ENCODE measurements around the gene BANF2. TPM values are rescaled to one million over a fixed set of nuclear protein-coding genes. Genes with fewer than 3 reads are reported as not detected.
"Not testable (repeated sequence)": the region's sequence is repeated elsewhere in the genome, so short reads cannot be mapped to it uniquely, and the experiment has no call there.

BANF2 gene
- not detected in 2 replicates for total RNA-seq (2014; rRNA removed; shearing (Covaris generic))
- not detected in 2 replicates for polyA plus RNA-seq (2014; cell fraction: nucleus; rRNA removed)

GRCh38 chr20:17699931-17700351, at the start of gene BANF2:
BANF2 (plus strand) TSS chr20:17699966; CDS start chr20:17725026, 25,060 bp downstream.
- DNase-seq (ENCODE audit: extremely low read depth, low read depth) = no peak

GRCh38 chr20:17650301-17651128, 49.3 kb upstream of the BANF2 start:
- DNase-seq (ENCODE audit: extremely low read depth, low read depth) = no peak

- no peak for DNase-seq (ENCODE audit: extremely low read depth, low read depth)
Observed at GRCh38 chr20:17651129-17651759, 48.5 kb upstream of the BANF2 start.

GRCh38 chr20:17651760-17652388, 47.9 kb upstream of the BANF2 start:
- no peak for DNase-seq (ENCODE audit: extremely low read depth, low read depth)

- no peak for DNase-seq (ENCODE audit: extremely low read depth, low read depth)
Observed at GRCh38 chr20:17652411-17652810, 47.4 kb upstream of the BANF2 start.

- DNase-seq (ENCODE audit: extremely low read depth, low read depth) = no peak
Observed at GRCh38 chr20:17653835-17654648, 45.7 kb upstream of the BANF2 start.

GRCh38 chr20:17654649-17655285, 45.0 kb upstream of the BANF2 start:
- peak; percentile 13 for DNase-seq (ENCODE audit: extremely low read depth, low read depth)

- DNase-seq (ENCODE audit: extremely low read depth, low read depth) = no peak
Observed at GRCh38 chr20:17655286-17655651, 44.5 kb upstream of the BANF2 start.

GRCh38 chr20:17655865-17656479, 43.8 kb upstream of the BANF2 start:
- no peak for DNase-seq (ENCODE audit: extremely low read depth, low read depth)

- no peak for DNase-seq (ENCODE audit: extremely low read depth, low read depth)
Observed at GRCh38 chr20:17657079-17657825, 42.5 kb upstream of the BANF2 start.

GRCh38 chr20:17657898-17658647, 41.7 kb upstream of the BANF2 start:
- DNase-seq (ENCODE audit: extremely low read depth, low read depth) = no peak

- no peak for DNase-seq (ENCODE audit: extremely low read depth, low read depth)
Observed at GRCh38 chr20:17658648-17658993, 41.1 kb upstream of the BANF2 start.

- not testable (repeated sequence) for DNase-seq (ENCODE audit: extremely low read depth, low read depth)
Observed at GRCh38 chr20:17659344-17659743, 40.4 kb upstream of the BANF2 start.

- no peak for DNase-seq (ENCODE audit: extremely low read depth, low read depth)
Observed at GRCh38 chr20:17659801-17660200, 40.0 kb upstream of the BANF2 start.

- no peak for DNase-seq (ENCODE audit: extremely low read depth, low read depth)
Observed at GRCh38 chr20:17660667-17661066, 39.1 kb upstream of the BANF2 start.

GRCh38 chr20:17661121-17661744, 38.5 kb upstream of the BANF2 start:
- DNase-seq (ENCODE audit: extremely low read depth, low read depth) = no peak

- DNase-seq (ENCODE audit: extremely low read depth, low read depth) = no peak
Observed at GRCh38 chr20:17662333-17663039, 37.3 kb upstream of the BANF2 start.

Measured in NCI-H460 (cell line).